WTC11 (cell line): Measurements from ENCODE around the gene SLU7.

ENCODE experiments used
- CBFB ChIP-seq: sonication (generic); formaldehyde crosslinking; IDR thresholded peaks from 2 replicates; pipeline ENCODE4 v1.8.1; 2022; ENCODE audit warnings: mild to moderate bottlenecking, low read depth, missing genetic modification reagents
- CTCF ChIP-seq: fragments of 200-600 bp; IDR thresholded peaks from 2 replicates; pipeline ENCODE4 v1.8.0; 2022; ENCODE audit warnings: antibody characterized with exemption
- E2F4 ChIP-seq: sonication (generic); formaldehyde crosslinking; IDR thresholded peaks from 2 replicates; pipeline ENCODE4 v1.8.1; 2022; ENCODE audit warnings: low read depth, mild to moderate bottlenecking, moderate library complexity, missing genetic modification reagents, borderline replicate concordance
- E2F5 ChIP-seq: sonication (generic); formaldehyde crosslinking; IDR thresholded peaks from 2 replicates; pipeline ENCODE4 v1.8.1; 2022; ENCODE audit warnings: mild to moderate bottlenecking, moderate library complexity, missing genetic modification reagents
- ESRRA ChIP-seq: sonication (generic); formaldehyde crosslinking; IDR thresholded peaks from 2 replicates; pipeline ENCODE4 v1.8.1; 2022; ENCODE audit warnings: mild to moderate bottlenecking, missing genetic modification reagents, borderline replicate concordance
- HMGXB4 ChIP-seq: sonication (generic); formaldehyde crosslinking; IDR thresholded peaks from 2 replicates; pipeline ENCODE4 v1.8.1; 2023; ENCODE audit warnings: mild to moderate bottlenecking, moderate library complexity, missing genetic modification reagents
- NFYB ChIP-seq: sonication (generic); formaldehyde crosslinking; conservative IDR thresholded peaks from 2 replicates; pipeline ENCODE4 v1.8.0; 2022; ENCODE audit warnings: low read depth, missing genetic modification reagents
- NR3C1 ChIP-seq: sonication (generic); formaldehyde crosslinking; conservative IDR thresholded peaks from 2 replicates; pipeline ENCODE4 v1.8.1; 2023; ENCODE audit warnings: low read depth, mild to moderate bottlenecking, missing genetic modification reagents
- PRDM15 ChIP-seq: sonication (generic); formaldehyde crosslinking; IDR thresholded peaks from 2 replicates; pipeline ENCODE4 v1.8.0; 2022; ENCODE audit warnings: missing genetic modification reagents
- TEAD1 ChIP-seq: sonication (generic); formaldehyde crosslinking; IDR thresholded peaks from 2 replicates; pipeline ENCODE4 v1.8.0; 2022; ENCODE audit warnings: mild to moderate bottlenecking, missing genetic modification reagents
- TEAD4 ChIP-seq: sonication (generic); formaldehyde crosslinking; IDR thresholded peaks from 2 replicates; pipeline ENCODE4 v1.8.0; 2022; ENCODE audit warnings: mild to moderate bottlenecking, missing genetic modification reagents
- ZNF281 ChIP-seq: sonication (generic); formaldehyde crosslinking; IDR thresholded peaks from 2 replicates; pipeline ENCODE4 v1.8.0; 2023; ENCODE audit warnings: mild to moderate bottlenecking, missing genetic modification reagents
- ZSCAN18 ChIP-seq: fragments of 250-450 bp; sonication (Bioruptor Pico); IDR thresholded peaks from 2 replicates; pipeline ENCODE4 v2.1.2; 2022; ENCODE audit warnings: mild to moderate bottlenecking, moderate library complexity

- TF ChIP-seq CTCF: no peak
- TF ChIP-seq TEAD1 (CRISPR knock-in tag): no peak
- TF ChIP-seq ZSCAN18 (CRISPR knock-in tag): no peak
- TF ChIP-seq ESRRA: no peak
- no peak for TF ChIP-seq E2F4 (CRISPR knock-in tag)
- no peak for TF ChIP-seq TEAD4 (CRISPR knock-in tag)
- TF ChIP-seq NFYB (CRISPR knock-in tag): no peak
- TF ChIP-seq NR3C1 (CRISPR knock-in tag): no peak
- no peak for TF ChIP-seq PRDM15 (CRISPR knock-in tag)
- TF ChIP-seq ZNF281 (CRISPR knock-in tag): no peak
- no peak for TF ChIP-seq HMGXB4 (CRISPR knock-in tag)
- TF ChIP-seq CBFB (CRISPR knock-in tag): no peak
- TF ChIP-seq E2F5 (CRISPR knock-in tag): no peak
These were observed 45.6 kb upstream of the SLU7 start for GRCh38 chr5:160464466-160464797.
